ENCODE results near the gene AP1S1.

DNA sequence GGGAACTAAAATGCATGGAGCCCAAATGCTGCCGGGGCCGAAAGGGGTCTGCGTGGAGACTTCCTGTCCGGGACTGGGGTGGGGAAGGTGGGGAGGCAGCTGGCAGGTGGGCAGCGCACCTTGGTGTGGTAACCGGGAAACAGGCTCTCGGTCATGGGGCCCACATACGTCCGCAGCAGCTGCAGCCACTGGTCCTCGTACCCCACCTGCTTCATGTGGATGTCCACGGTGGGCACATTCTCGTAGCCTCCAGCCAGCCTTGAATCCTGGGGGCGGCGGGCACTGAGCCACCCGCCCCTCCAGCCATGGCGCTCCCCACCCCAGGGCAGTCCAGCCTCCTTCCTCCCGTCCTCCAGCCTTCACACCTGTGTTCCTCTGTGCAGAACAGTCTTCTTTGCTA is 53.2 kb downstream of the AP1S1 start:
- TF ChIP-seq POLR2A (IDR thresholded peaks at IDR 0.05): no peak
- TF ChIP-seq, protein P1, sequence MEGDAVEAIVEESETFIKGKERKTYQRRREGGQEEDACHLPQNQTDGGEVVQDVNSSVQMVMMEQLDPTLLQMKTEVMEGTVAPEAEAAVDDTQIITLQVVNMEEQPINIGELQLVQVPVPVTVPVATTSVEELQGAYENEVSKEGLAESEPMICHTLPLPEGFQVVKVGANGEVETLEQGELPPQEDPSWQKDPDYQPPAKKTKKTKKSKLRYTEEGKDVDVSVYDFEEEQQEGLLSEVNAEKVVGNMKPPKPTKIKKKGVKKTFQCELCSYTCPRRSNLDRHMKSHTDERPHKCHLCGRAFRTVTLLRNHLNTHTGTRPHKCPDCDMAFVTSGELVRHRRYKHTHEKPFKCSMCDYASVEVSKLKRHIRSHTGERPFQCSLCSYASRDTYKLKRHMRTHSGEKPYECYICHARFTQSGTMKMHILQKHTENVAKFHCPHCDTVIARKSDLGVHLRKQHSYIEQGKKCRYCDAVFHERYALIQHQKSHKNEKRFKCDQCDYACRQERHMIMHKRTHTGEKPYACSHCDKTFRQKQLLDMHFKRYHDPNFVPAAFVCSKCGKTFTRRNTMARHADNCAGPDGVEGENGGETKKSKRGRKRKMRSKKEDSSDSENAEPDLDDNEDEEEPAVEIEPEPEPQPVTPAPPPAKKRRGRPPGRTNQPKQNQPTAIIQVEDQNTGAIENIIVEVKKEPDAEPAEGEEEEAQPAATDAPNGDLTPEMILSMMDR (IDR thresholded peaks at IDR 0.05): no peak

All from right lobe of liver (tissue), 4 donors.